Panc1 (cell line): ENCODE results near the gene COQ6. TPM values are rescaled to one million over a fixed set of nuclear protein-coding genes. Genes with fewer than 3 reads are reported as not detected.
"Not testable (repeated sequence)": the region's sequence is repeated elsewhere in the genome, so short reads cannot be mapped to it uniquely, and the experiment has no call there.

Experiments used
- ATAC-seq: fragments of 200-7000 bp; cut with Tn5 transposase; 2 replicates; pipeline ENCODE4 v1.9.1; 2020; ENCODE audit warnings: mild to moderate bottlenecking, moderate library complexity
- BruUV-seq: library from RNA; stranded (reverse); fragments of 400-500 nt; replicated peaks from 2 replicates; lab custom pipeline; 2021; lab: Mats Ljungman, UMichigan
- CTCF ChIA-PET: fragments of 300-600 bp; sonication (Branson Sonifier 250); formaldehyde crosslinking; loops from one replicate; lab custom pipeline; 2022; ENCODE audit warnings: antibody characterized with exemption; lab: Charles Lee
- POLR2A ChIA-PET: fragments of 300-600 bp; sonication (Branson Sonifier 250); formaldehyde crosslinking; loops from one replicate; lab custom pipeline; 2022; ENCODE audit warnings: antibody characterized with exemption; lab: Charles Lee
- DNase-seq: peaks from one replicate; pipeline ENCODE4 v3.0.0-alpha.2; 2010; ENCODE audit warnings: low read depth, low spot score
- H3K27ac ChIP-seq: 2 replicates; pipeline ENCODE4 v1.5.1; 2011; ENCODE audit warnings: mild to moderate bottlenecking, low read length, inconsistent platforms
- H3K27me3 ChIP-seq: fragments of 200-500 bp; sonication (Bioruptor generic); 2 replicates; pipeline ENCODE4 v1.6.0; 2014; ENCODE audit warnings: low read length, inconsistent platforms; ENCODE audit not compliant: control insufficient read depth, insufficient read depth
- H3K36me3 ChIP-seq: fragments of 200-500 bp; sonication (Bioruptor generic); 2 replicates; pipeline ENCODE4 v1.5.1; 2014; ENCODE audit warnings: inconsistent platforms, mild to moderate bottlenecking, low read length, moderate library complexity; ENCODE audit not compliant: control insufficient read depth, insufficient read depth
- H3K4me1 ChIP-seq: 2 replicates; pipeline ENCODE4 v1.5.1; 2011; ENCODE audit warnings: inconsistent platforms, mild to moderate bottlenecking, low read length, moderate library complexity; ENCODE audit not compliant: control insufficient read depth, insufficient read depth
- H3K4me3 ChIP-seq, 2 experiments: 2 replicates each; pipeline ENCODE4 v1.5.1; 2011 to 2012; ENCODE audit warnings: low read depth in 2 of 2, low read length in 2 of 2, mild to moderate bottlenecking in 2 of 2, inconsistent platforms in 1 of 2, moderate library complexity in 1 of 2
- H3K9me3 ChIP-seq: fragments of 200-500 bp; sonication (Bioruptor generic); 2 replicates; pipeline ENCODE4 v1.5.1; 2014; ENCODE audit warnings: low read depth, mild to moderate bottlenecking, inconsistent platforms, low read length, moderate library complexity; ENCODE audit not compliant: control insufficient read depth, insufficient read depth
- CTCF ChIP-seq: fragments of 450-650 bp; IDR thresholded peaks from 2 replicates; pipeline ENCODE4 v1.5.1; 2017; ENCODE audit warnings: mild to moderate bottlenecking
- POLR2AphosphoS5 ChIP-seq: IDR thresholded peaks from 2 replicates; pipeline ENCODE4 v1.6.1; 2012; ENCODE audit warnings: mild to moderate bottlenecking, low read depth, low read length, moderate library complexity
- REST ChIP-seq, 2 experiments: IDR thresholded peaks; 2 replicates each; pipeline ENCODE4 v1.6.1; 2011 to 2012; ENCODE audit warnings: low read depth in 2 of 2, control low read depth in 1 of 2, low read length in 1 of 2, mild to moderate bottlenecking in 1 of 2, moderate library complexity in 1 of 2; ENCODE audit not compliant: insufficient read depth in 1 of 2
- SIN3A ChIP-seq: IDR thresholded peaks from 2 replicates; pipeline ENCODE4 v1.6.1; 2012; ENCODE audit warnings: low read depth, mild to moderate bottlenecking, low read length, moderate library complexity, borderline replicate concordance; ENCODE audit not compliant: insufficient read depth
- TCF7L2 ChIP-seq: IDR thresholded peaks from 2 replicates; pipeline ENCODE4 v1.6.1; 2011; ENCODE audit warnings: mild to moderate bottlenecking, low read depth, low read length, inconsistent platforms
- in situ Hi-C: cut with HindIII; loops from 2 replicates; pipeline ENCODE4 v1.10.0; 2016; ENCODE audit warnings: low sequenced_read_pairs, low pct_unique_long_range_greater_than_20kb
- intact Hi-C: fragments of 100-400 bp; cut with micrococcal nuclease; formaldehyde crosslinking; loops from one replicate; pipeline ENCODE4 v1.10.0; 2022; ENCODE audit not compliant: unreplicated experiment
- total RNA-seq: library from RNA; stranded (reverse); gene quantifications from one replicate; pipeline ENCODE4 v1.2.1, GENCODE V29; 2021; ENCODE audit not compliant: unreplicated experiment

The COQ6 gene
- total RNA-seq, 1 experiment from 2014 or later, result 18.5 TPM

- TF ChIP-seq TCF7L2, result no peak
- no peak for TF ChIP-seq CTCF
- TF ChIP-seq SIN3A, result no peak
- TF ChIP-seq REST (IDR thresholded peaks at IDR 0.05; ENCODE audit: insufficient read depth in 1 of 2, low read depth in 2 of 2, low read length in 1 of 2), result no peak
- TF ChIP-seq POLR2AphosphoS5, result no peak
- POLR2A ChIA-PET, result no interaction called here
- CTCF ChIA-PET, result no interaction called here
- in situ Hi-C loops (no loop called here), intact Hi-C loops (no loop called here)
- no TSS peak for BruUV-seq
- DNase-seq (no peak), ATAC-seq (no peak)
- Histone ChIP-seq H3K4me3 (no peak overlapping the region), H3K27me3 (no peaks in the 10 kb centered on the region), H3K36me3 (no peaks in the 10 kb centered on the region), H3K9me3 (no peaks in the 10 kb centered on the region), H3K27ac (no peak overlapping the region), H3K4me1 (no peaks in the 10 kb centered on the region)
Observed at GRCh38 chr14:73997944-73998447, 47.9 kb downstream of the COQ6 start.

GRCh38 chr14:73998726-73999125, 48.6 kb downstream of the COQ6 start:
- Histone ChIP-seq H3K4me1 (no peaks in the 10 kb centered on the region), H3K9me3 (no peaks in the 10 kb centered on the region), H3K4me3 (no peak overlapping the region), H3K27ac (no peak overlapping the region), H3K27me3 (no peaks in the 10 kb centered on the region), H3K36me3 (no peaks in the 10 kb centered on the region)
- DNase-seq, result no peak
- intact Hi-C loops (no loop called here), in situ Hi-C loops (no loop called here)
- BruUV-seq, result no TSS peak
- TF ChIP-seq POLR2AphosphoS5, result no peak
- no peak for TF ChIP-seq TCF7L2
- POLR2A ChIA-PET, result no interaction called here
- CTCF ChIA-PET, result no interaction called here
- ATAC-seq, result no peak

- ATAC-seq, H3K4me1 ChIP-seq, BruUV-seq, DNase-seq, H3K9me3 ChIP-seq, POLR2A ChIA-PET, H3K4me3 ChIP-seq, intact Hi-C loops, H3K27me3 ChIP-seq, in situ Hi-C loops, H3K36me3 ChIP-seq, H3K27ac ChIP-seq: not testable (repeated sequence)
- CTCF ChIA-PET, result interaction anchor here (0.6 kb wide), 1 partner anchor 561 kb away, joined by 4 read pairs; no protein-coding TSS in a partner anchor
Observed at GRCh38 chr14:74005664-74006063, 55.6 kb downstream of the COQ6 start.
